GM12878 (cell line): Measurements from ENCODE around the gene ZC3H7B. TPM values are rescaled to one million over a fixed set of nuclear protein-coding genes. Genes with fewer than 3 reads are reported as not detected.

Experiments used
- ATAC-seq: fragments of 200-7000 bp; cut with Tn5 transposase; 3 replicates; pipeline ENCODE4 v1.9.1; 2020; ENCODE audit warnings: mild to moderate bottlenecking, moderate library complexity
- BruUV-seq: library from RNA; stranded (reverse); fragments of 400-500 nt; replicated peaks from 2 replicates; lab custom pipeline; 2021; lab: Mats Ljungman, UMichigan
- CTCF ChIA-PET: fragments of 300-600 bp; sonication (Branson Sonifier 250); formaldehyde crosslinking; extraction: SDS; loops from one replicate; lab custom pipeline; 2021; ENCODE audit warnings: inconsistent platforms; lab: Yijun Ruan, JAX
- POLR2A ChIA-PET: fragments of 350-600 bp; formaldehyde crosslinking; extraction: SDS; loops from one replicate; lab custom pipeline; 2021; ENCODE audit warnings: inconsistent platforms; lab: Charles Lee
- RAD21 ChIA-PET: fragments of 300-600 bp; sonication (Branson Sonifier 250); formaldehyde crosslinking; loops from one replicate; lab custom pipeline; 2023; ENCODE audit warnings: antibody characterized with exemption; ENCODE audit not compliant: unreplicated experiment; lab: Charles Lee
- SMC1A ChIA-PET: fragments of 300-600 bp; sonication (Branson Sonifier 250); formaldehyde crosslinking; loops from one replicate; lab custom pipeline; 2023; ENCODE audit not compliant: unreplicated experiment, uncharacterized antibody; lab: Charles Lee
- DNase-seq: peaks from one replicate; pipeline ENCODE4 v3.0.0-alpha.2; 2011; ENCODE audit warnings: low read depth, low spot score
- FAIRE-seq: peaks from 3 replicates; lab custom pipeline; 2011; peaks lifted over from hg19 to GRCh38; lab: Jason Lieb, UNC
- H2AFZ ChIP-seq: 2 replicates; pipeline ENCODE4 v1.6.0; 2011; ENCODE audit warnings: low read depth, low read length, control low read depth; ENCODE audit not compliant: control insufficient read depth
- H3K27ac ChIP-seq: 2 replicates; pipeline ENCODE4 v1.5.1; 2011; ENCODE audit warnings: control low read depth; ENCODE audit not compliant: control insufficient read depth, insufficient read depth
- H3K27me3 ChIP-seq, 2 experiments: replicated peaks in 1 of 2; 2 replicates each; pipeline versions ENCODE4 v1.6.0 to v1.6.1; 2011; ENCODE audit warnings: low read length in 1 of 2; ENCODE audit not compliant: control insufficient read depth in 2 of 2, insufficient read depth in 2 of 2
- H3K36me3 ChIP-seq, 2 experiments: 2 replicates each; pipeline ENCODE4 v1.5.1; 2011; ENCODE audit warnings: low read length in 1 of 2; ENCODE audit not compliant: control insufficient read depth in 2 of 2, insufficient read depth in 2 of 2
- H3K4me1 ChIP-seq: 2 replicates; pipeline ENCODE4 v1.6.1; 2011; ENCODE audit warnings: mild to moderate bottlenecking, low read length, moderate library complexity, mixed read lengths; ENCODE audit not compliant: control insufficient read depth, insufficient read depth
- H3K4me2 ChIP-seq: 2 replicates; pipeline ENCODE4 v1.6.0; 2011; ENCODE audit warnings: control low read depth; ENCODE audit not compliant: control insufficient read depth, insufficient read depth
- H3K4me3 ChIP-seq: fragments of 200-600 bp; sonication (generic); 2 replicates; pipeline ENCODE4 v1.5.1; 2016
- H3K79me2 ChIP-seq: 2 replicates; pipeline ENCODE4 v1.6.0; 2011; ENCODE audit warnings: low read length; ENCODE audit not compliant: control insufficient read depth, insufficient read depth
- H3K9ac ChIP-seq: 2 replicates; pipeline ENCODE4 v1.8.0; 2011; ENCODE audit warnings: low read length, control low read depth, mixed read lengths; ENCODE audit not compliant: control insufficient read depth, insufficient read depth
- H3K9me3 ChIP-seq: replicated peaks from 3 replicates; pipeline ENCODE4 v1.5.1; 2011; ENCODE audit warnings: mild to moderate bottlenecking, low read length; ENCODE audit not compliant: control insufficient read depth, insufficient read depth
- H4K20me1 ChIP-seq: 2 replicates; pipeline ENCODE4 v1.6.0; 2011; ENCODE audit not compliant: control insufficient read depth, insufficient read depth
- ATF7 ChIP-seq: fragments of 450-650 bp; IDR thresholded peaks from 2 replicates; pipeline ENCODE4 v1.6.1; 2016; ENCODE audit warnings: low read depth, mild to moderate bottlenecking
- CEBPB ChIP-seq, 2 experiments: fragments of 150-350 bp in 1 of 2; IDR thresholded peaks; 2 replicates each; pipeline ENCODE4 v1.6.1; 2012 to 2014; ENCODE audit warnings: low read depth in 2 of 2, low read length in 2 of 2, borderline replicate concordance in 1 of 2, inconsistent platforms in 1 of 2
- IRF4 ChIP-seq: IDR thresholded peaks from 2 replicates; pipeline ENCODE4 v1.6.1; 2011; ENCODE audit warnings: low read depth, low read length
- MAX ChIP-seq: IDR thresholded peaks from 2 replicates; pipeline ENCODE4 v1.6.1; 2012; ENCODE audit warnings: low read depth, low read length, improper control_type of control experiment
- MEF2A ChIP-seq: IDR thresholded peaks from 2 replicates; pipeline ENCODE4 v1.6.1; 2011; ENCODE audit warnings: low read depth, mild to moderate bottlenecking, low read length, moderate library complexity; ENCODE audit not compliant: insufficient read depth
- MYB ChIP-seq: fragments of 150-350 bp; IDR thresholded peaks from 2 replicates; pipeline ENCODE4 v1.6.1; 2014; ENCODE audit warnings: mild to moderate bottlenecking, low read depth, low read length, borderline replicate concordance
- SKIL ChIP-seq: fragments of 450-650 bp; IDR thresholded peaks from 2 replicates; pipeline ENCODE4 v1.6.1; 2017; ENCODE audit warnings: mild to moderate bottlenecking, low read depth, inconsistent platforms; ENCODE audit not compliant: poor library complexity, severe bottlenecking
- SMARCA5 ChIP-seq: fragments of 450-650 bp; IDR thresholded peaks from 2 replicates; pipeline ENCODE4 v1.6.1; 2017; ENCODE audit warnings: mild to moderate bottlenecking
- SP1 ChIP-seq: IDR thresholded peaks from one replicate; pipeline ENCODE4 v1.6.1; 2011; ENCODE audit warnings: low read depth, low read length
- WGBS: methylation state at CpG from one replicate; pipeline ENCODE4 v1.1.6; 2016; ENCODE audit warnings: low lambda C conversion rate; ENCODE audit not compliant: insufficient replicate concordance, insufficient coverage; ENCODE audit errors: missing lambda C conversion rate; 5-methylcytosine and 5-hydroxymethylcytosine counted together
- in situ Hi-C: fragments of 300-500 bp; cut with MboI; formaldehyde crosslinking; loops from 9 replicates; pipeline ENCODE4 v1.14.3; 2018; ENCODE audit warnings: mixed read lengths
- intact Hi-C: fragments of 100-400 bp; cut with micrococcal nuclease; formaldehyde crosslinking; loops from one replicate; pipeline ENCODE4 v1.14.2; 2022; ENCODE audit not compliant: unreplicated experiment
- polyA plus RNA-seq, 11 experiments: library from polyadenylated mRNA; depleted of rRNA in 4 of 11; unstranded in 6 of 11; stranded (reverse) in 5 of 11; fragments of >200 nt; fragmentation: Nextera tagmentation in 4 of 11; fragmentation: Illumina TruSeq in 1 of 11; extraction: Ambion mirVana in 4 of 11; extraction: Trizol in 1 of 11; gene quantifications; 1 replicate in 1 of 11; 2 replicates in 10 of 11; pipeline versions ENCODE4 v1.2.1 to v1.2.3, GENCODE V29; 2011 to 2016; ENCODE audit warnings: inconsistent platforms in 2 of 11, missing spikeins in 2 of 11, low read depth in 1 of 11
- total RNA-seq, 4 experiments: library from RNA; depleted of rRNA in 3 of 4; stranded (reverse); fragments of >200 nt in 3 of 4; fragmentation: Illumina TruSeq in 1 of 4; extraction: Trizol in 1 of 4; gene quantifications; 2 replicates each; pipeline versions ENCODE4 v1.2.1 to v1.2.3, GENCODE V29; 2013 to 2021
- TF ChIP-seq, protein P1 (sequence below): fragments of 450-650 bp; IDR thresholded peaks from 2 replicates; pipeline ENCODE4 v1.6.1; 2016; ENCODE audit warnings: mild to moderate bottlenecking

Gene ZC3H7B
- total and polyA plus RNA-seq, 10 of the 15 experiments (the other 5 are each of a cell fraction or from before 2014, with no cell fraction given), result 0.26 to 52.3 (median 22.4) TPM

DNA sequence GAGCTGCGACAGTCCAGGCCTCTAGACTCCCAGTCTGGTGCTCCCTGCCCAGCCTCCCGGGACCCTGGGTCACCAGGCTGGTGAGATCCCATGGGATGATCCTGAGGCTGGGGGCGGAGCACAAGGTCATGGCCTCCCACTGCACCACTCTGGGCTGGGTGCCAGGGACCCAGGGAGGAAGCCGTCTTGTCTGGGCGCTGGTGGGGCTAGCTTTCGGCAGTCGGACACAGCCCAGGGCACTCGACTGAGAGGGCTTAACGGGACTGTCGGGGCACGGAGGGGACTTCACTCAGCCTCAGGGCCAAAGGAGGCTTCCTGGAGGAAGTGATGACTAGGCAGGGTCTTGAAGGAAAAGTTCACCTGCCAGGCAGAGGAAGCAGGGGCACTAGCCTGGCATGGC, 39.0 kb downstream of the ZC3H7B start (continued):
- TF ChIP-seq SKIL, result no peak

GRCh38 chr22:41341012-41341411, 39.7 kb downstream of the ZC3H7B start:
- Histone ChIP-seq H3K9ac (no peak overlapping the region), H3K9me3 (no peaks in the 10 kb centered on the region), H3K27ac (no peak overlapping the region), H3K36me3 (peaks cover 7 to 27% of the 10 kb centered on the region in 2 experiments; a peak in 3 of 4 replicates), H3K4me2 (no peak overlapping the region), H3K4me1 (no peaks in the 10 kb centered on the region), H3K79me2 (no peaks in the 10 kb centered on the region), H4K20me1 (no peaks in the 10 kb centered on the region), H3K27me3 (no peaks in the 10 kb centered on the region), H3K4me3 (no peak overlapping the region), H2AFZ (no peak overlapping the region)
- intact Hi-C loops (no loop called here), in situ Hi-C loops (no loop called here)
- DNase-seq (no peak), FAIRE-seq (no peak), ATAC-seq (no peak)
- BruUV-seq, result no TSS peak
- ChIA-PET CTCF (no interaction called here), POLR2A (no interaction called here), RAD21 (no interaction called here), SMC1A (no interaction called here)
- WGBS, result 96% methylated on average over 8 of the region's 8 CpGs
- no peak for TF ChIP-seq IRF4
- no peak for TF ChIP-seq SP1
- TF ChIP-seq CEBPB (IDR thresholded peaks at IDR 0.05; ENCODE audit: borderline replicate concordance in 1 of 2, low read depth in 2 of 2, low read length in 2 of 2), result no peak
- no peak for TF ChIP-seq MYB
- TF ChIP-seq SMARCA5, result no peak
- no peak for TF ChIP-seq ATF7
- TF ChIP-seq MEF2A, result no peak
- TF ChIP-seq, protein P1, sequence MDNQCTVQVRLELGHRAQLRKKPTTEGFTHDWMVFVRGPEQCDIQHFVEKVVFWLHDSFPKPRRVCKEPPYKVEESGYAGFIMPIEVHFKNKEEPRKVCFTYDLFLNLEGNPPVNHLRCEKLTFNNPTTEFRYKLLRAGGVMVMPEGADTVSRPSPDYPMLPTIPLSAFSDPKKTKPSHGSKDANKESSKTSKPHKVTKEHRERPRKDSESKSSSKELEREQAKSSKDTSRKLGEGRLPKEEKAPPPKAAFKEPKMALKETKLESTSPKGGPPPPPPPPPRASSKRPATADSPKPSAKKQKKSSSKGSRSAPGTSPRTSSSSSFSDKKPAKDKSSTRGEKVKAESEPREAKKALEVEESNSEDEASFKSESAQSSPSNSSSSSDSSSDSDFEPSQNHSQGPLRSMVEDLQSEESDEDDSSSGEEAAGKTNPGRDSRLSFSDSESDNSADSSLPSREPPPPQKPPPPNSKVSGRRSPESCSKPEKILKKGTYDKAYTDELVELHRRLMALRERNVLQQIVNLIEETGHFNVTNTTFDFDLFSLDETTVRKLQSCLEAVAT, result no peak
- no peak for TF ChIP-seq MAX
